HG03175 (cell line): Measurements from ENCODE around the gene RNF39.
"Not testable (repeated sequence)": the region's sequence is repeated elsewhere in the genome, so short reads cannot be mapped to it uniquely, and the experiment has no call there.

Experiments used
- ATAC-seq: cut with Tn5 transposase; IDR thresholded peaks from one replicate; pipeline ENCODE4 v1.9.1; 2021; ENCODE audit warnings: mild to moderate bottlenecking, moderate library complexity; ENCODE audit not compliant: unreplicated experiment

Gene RNF39

GRCh38 chr6:30062471-30063178, 12.9 kb downstream of the RNF39 start:
- ATAC-seq = no peak

DNA sequence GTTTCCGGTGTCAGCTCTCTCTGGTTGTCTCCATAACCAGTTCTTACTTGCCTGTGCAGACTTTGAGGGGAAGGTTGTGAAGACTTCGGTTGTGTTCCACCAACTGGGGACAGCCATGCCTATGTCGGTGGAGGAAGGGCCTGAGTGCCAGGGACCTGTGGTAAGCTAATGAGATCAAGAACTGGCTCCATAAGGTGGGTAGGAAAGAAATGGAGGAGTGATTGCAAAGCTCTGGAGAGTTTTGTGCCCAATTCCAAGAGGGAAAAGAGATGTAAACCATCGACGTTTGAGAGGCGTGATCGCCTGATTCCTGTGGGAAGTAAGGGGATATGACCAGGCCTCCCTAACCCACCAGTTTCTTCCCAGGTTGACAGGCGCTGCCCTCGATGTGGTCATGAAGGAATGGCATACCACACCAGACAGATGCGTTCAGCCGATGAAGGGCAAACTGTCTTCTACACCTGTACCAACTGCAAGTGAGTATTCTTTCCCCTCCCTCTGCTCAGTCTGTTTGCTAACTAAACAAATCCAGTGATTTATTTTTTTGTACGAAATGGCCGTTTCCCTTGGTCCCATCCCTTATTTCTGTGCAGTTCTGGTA, 13.6 kb downstream of the RNF39 start:
- peak; percentile 31 for ATAC-seq

GRCh38 chr6:30061092-30061857, 14.3 kb downstream of the RNF39 start, which contains the start of gene POLR1H:
POLR1H (plus strand) TSS chr6:30061265; CDS start chr6:30061525, 260 bp downstream.
- peak; percentile 95 for ATAC-seq

DNA sequence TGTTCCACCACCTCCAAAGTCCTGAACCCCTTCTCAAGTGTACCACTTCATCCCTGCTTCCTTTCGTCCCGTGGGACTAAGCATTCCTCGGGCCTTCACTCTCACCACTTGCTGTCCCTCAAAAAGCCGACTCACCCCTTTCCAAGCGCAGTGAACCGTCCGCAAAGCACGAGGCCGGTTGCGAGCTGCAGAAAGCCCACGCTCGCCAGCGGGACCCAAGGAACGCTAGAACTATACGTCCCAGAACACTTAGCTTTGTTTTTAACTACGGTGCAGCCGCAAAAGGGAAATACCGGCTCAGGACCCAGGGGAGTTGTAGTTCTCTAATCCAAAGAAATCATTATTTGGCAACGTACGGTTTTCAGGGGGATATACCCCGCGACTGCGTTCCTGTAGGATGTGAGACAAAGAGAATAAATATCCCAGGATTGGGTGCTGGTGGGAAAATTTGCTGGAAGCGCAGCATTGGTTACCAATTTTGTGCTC, 14.9 kb downstream of the RNF39 start:
- ATAC-seq = peak; percentile 17

DNA sequence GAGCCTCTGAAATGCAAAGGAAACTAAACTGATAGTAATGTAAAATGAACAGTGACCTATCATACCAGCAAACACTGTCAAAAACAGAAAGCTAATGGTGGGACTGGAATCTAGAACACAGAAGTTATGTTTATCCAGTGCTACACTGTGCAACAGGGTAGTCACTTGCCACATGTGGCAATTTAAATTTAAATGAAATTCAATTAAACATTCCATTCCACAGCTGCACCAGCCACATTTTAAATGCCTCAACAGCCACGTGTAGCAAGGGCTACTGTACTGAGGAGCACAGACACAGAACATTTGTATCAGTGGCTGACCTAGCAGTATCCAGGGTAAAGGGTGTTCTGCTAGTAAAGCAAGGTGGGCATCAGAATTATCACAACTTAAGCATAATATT, 20.1 kb downstream of the RNF39 start:
- ATAC-seq = no peak

- no peak for ATAC-seq
These were observed 21.9 kb downstream of the RNF39 start for GRCh38 chr6:30053682-30054081.

- ATAC-seq = no peak
These were observed 28.3 kb downstream of the RNF39 start for GRCh38 chr6:30047220-30047619.

DNA sequence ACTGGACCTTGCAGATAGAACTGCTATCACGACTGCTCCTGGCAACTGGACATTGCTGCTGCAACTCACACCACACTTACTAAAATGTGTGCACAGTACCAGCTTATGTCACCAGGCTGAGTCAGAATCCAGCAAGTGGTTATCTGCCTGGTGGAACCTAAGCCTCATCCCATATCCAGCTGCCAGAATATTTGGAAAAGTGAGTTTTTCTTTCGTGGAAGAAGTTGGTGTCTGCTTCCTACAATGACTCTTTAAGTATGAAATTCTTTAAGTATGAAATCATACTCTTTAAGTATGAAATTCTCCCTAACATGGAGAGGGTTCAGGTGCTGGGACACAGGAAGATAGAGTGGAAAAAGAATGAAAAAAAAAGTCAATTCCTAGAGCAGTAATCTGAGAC, 30.9 kb downstream of the RNF39 start:
- no peak for ATAC-seq

DNA sequence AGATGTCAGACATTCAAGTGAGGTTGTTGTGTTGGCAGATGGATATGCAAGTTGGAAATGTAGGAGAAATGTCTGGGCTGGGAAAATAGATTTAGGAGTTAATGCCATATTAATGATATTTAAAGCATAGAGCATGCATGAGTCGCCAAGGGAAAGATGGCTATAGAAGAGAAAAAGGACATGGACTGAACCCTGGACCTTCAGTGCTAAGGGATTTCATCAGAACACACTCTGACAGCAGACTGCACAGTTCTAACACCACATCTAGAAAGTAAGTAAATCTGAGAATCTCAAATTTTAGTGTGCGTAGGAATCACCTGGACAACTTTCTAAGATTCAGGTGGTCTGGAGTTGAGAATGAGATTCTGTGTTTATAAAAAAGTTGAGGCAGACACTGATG, 31.8 kb downstream of the RNF39 start:
- ATAC-seq = no peak

DNA sequence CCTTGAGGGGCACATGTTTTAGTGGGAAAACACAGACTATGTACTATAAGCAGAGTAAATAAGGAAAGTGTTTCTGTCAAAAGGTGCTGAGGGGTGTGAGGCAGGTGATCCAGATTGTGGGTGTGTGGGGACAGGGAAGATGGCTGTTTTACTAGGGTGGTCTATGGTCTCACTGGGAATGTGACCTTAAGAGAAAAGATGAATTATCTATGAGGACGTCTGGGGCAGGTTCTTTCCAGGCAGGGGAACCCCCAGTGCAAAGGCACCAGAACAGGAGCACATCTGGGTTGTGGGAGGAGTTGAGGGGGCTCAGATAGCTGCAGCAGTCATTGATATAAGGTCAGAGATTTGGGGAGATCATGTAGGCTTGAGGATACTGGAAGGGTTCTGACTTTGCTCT, 32.7 kb downstream of the RNF39 start:
- ATAC-seq = no peak

DNA sequence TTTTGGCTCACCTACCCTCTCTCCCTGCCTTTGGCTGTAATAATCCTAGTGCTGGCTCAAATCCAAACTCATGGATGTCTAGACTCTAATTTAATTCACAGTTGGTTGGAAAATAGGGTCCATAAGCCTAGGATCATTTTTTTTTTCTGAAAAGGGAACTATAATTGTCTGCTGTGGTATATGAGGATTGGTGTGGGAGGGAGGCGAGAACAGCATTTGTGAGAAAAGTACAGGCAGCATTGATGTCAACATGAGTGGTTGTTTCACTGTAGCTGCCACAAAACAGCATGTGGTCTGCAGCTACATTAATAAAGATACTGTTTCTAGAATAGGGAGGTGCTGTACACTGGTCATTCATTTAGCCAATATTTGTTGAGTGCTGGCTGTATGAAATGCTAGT, 33.1 kb downstream of the RNF39 start:
- no peak for ATAC-seq

DNA sequence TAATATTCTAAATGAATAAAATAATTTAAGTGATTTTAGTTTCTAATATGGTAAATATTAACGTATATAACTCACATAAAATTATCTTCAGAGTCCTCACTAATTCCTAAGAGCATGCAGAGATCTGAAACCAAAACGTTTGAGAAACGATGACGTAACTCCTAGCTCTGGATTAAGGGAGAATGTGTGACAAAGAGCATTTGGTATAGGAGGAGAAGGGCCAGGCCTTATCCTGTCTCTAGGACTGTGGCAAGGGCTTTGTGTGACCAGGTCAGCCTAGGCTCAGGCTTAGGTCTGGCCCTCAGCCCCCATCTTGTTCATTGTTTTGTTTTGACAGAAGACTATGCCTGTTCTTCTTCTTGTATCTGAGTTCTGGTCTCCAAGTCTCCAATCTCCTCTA, 33.7 kb downstream of the RNF39 start:
- ATAC-seq = no peak

GRCh38 chr6:30041221-30041620, 34.3 kb downstream of the RNF39 start:
- ATAC-seq = no peak

DNA sequence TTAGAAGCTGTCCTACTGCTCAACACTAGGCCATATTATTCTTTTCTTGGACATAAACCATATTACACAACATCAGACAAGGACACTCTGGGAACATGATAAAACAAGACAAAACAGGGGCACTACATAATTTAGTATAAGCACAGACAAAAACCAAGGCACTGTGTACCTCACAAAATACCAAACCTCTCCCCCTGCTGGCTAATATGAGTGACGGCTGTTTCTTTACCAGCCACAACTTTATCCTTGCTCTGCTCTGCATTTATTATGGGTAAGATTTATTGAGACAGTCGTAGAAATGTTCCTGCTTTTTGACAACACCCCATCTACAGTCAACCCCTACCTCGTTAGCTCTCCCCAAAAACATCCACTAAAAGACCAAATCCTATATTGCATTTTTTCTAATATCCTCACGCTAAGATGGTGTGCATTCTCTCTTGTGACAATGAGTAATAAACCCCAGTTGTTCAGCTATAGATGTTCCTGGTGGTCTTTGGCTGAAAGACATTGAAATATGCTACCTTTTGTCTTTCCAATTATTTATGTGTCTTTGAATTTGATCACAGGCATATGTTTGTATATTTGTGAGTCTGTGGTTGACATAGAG, 38.3 kb downstream of the RNF39 start:
- no peak for ATAC-seq

- no peak for ATAC-seq
These were observed 39.8 kb downstream of the RNF39 start for GRCh38 chr6:30035784-30036183.

GRCh38 chr6:30033440-30033839, 42.1 kb downstream of the RNF39 start:
- ATAC-seq = not testable (repeated sequence)

DNA sequence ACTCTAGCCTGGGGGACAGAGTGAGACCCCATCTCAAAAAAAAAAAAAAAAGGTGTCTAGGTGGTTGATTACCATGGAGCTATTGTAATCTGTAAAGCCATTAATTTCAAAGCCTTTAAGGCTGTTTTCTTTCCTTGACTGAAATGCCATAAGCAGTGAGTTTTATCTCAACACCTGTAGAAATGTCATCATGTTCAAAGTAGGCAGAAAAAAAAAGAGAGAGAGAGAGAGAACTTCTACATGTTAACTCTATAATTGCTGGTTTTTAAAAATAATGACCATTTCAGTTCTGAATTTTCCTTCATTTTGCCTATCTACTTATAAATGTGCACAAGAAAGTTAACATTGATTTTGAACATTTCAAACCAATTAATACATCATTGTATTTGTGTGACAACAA, 44.2 kb downstream of the RNF39 start:
- ATAC-seq = no peak

GRCh38 chr6:30029588-30029987, 46.0 kb downstream of the RNF39 start:
- ATAC-seq = no peak

DNA sequence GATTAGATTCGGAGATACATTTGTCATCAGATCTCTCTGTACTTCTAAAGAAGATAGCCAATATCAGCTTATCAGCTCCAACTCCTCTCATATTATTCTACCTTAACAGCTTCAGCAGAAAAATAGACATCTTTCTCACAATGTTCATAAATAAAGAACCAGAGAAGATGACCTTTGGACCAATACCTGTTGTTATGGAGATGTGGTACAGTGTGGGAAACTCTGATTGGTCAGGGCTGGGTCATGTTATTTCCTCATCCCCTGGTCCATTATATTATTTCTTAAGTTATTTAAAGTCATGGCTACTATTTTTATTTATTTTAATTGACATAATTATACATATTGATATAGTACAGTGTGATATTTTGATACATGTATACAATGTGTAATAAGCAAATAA, 50.4 kb downstream of the RNF39 start:
- no peak for ATAC-seq

DNA sequence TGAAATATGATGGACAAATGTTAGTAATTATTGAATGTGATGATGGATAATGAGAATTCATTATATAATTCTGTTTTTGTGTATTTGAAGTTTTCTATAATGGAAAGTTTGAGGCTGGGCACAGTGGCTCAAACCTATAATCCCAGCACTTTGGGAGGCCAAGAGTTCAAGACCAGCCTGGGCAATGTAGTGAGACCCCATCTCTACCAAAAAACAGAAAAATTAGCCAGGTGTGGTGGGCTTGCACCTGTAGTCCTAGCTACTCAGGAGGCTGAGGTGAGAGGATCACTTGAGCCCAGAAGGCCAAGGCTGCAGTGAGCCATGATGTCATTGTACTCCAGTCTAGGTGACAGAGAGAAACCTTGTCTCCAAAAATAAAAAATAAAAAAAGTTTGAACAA, 52.9 kb downstream of the RNF39 start:
- ATAC-seq = not testable (repeated sequence)

DNA sequence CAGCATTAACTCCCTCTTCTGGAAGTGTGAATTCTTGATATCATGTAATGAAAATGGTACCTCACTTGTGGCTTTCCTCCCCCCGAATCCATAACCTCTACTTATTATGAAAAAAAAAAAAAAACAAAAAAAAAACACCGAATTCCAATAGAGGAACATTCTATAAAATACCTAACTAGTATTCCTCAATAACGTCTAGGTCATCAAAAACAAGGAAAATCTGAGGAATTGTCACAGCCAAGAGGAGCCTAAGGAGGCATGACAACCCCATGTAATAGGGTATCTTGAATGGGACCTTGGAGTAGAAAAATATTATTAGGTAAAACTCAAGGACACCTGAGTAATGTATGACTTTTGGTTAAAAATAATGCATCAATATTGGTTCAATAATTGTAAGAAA, 53.4 kb downstream of the RNF39 start:
- ATAC-seq = no peak
